ENCODE results near the gene HRH3. TPM values are rescaled to one million over a fixed set of nuclear protein-coding genes. Genes with fewer than 3 reads are reported as not detected.

Gene HRH3
- total RNA-seq, 5 donors from 2014 or later (not counting 1 experiment from before 2014, with no cell fraction given): not detected

DNA sequence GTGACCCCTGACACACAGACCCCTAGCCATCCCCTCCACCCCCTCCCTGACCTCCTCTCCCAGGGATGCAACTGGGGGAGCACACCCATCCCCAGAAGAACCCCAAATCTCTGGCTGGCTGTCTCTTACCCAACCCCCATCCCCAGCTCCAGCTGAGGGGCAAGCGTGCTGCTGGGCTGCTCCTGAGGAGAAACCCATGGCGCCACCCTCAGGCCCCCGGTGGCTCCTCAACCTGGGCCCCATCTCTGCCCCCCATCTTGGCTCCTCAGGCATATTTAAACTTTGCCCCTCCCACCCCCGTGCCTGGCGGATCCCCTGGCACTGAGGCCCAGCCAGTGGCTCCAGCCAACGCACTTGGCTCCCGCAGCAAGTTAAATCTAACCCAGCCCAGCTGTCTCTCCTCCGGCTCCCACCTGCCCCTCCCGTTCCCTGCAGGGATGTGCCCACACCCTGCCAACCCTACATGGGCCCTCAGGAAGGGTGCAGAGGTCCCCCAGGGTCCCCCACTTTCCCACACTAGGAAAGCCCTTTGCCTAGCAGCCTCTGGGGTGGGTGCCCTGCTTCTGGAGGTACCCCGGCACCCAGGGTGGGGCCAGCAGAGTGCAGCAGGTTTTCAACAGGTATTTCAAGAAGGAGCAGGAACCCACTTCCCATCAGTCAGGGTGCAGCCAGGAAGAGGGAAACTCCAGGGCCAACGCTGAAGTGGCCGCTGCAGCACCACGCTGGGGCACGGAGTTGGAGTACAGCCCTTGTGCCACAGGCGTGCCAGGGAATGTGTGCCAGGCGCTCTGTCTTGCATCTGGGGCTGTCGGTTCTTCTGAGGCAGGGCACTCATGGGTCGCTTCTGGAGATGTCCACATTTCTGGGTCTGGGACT lies 12.9 kb upstream of the HRH3 start:
- Histone ChIP-seq H3K27ac (ENCODE audit: low read length) (no peak overlapping the region), H3K4me1 (ENCODE audit: control insufficient read depth in 1 of 2, extremely low read depth in 1 of 2, insufficient read depth in 2 of 2, low read length in 2 of 2) (peaks cover 2 to 8% of the 10 kb centered on the region in 2 experiments), H3K27me3 (replicated peaks in 1 of 2; ENCODE audit: control insufficient read depth in 2 of 2, extremely low read depth in 1 of 2, insufficient read depth in 2 of 2, low read length in 1 of 2) (peaks cover 0 to 67% of the 10 kb centered on the region in 2 experiments), H3K9me3 (no peaks in the 10 kb centered on the region), H3K36me3 (ENCODE audit: control insufficient read depth in 2 of 2, extremely low read depth in 1 of 2, insufficient read depth in 1 of 2, low read length in 1 of 2) (no peaks in the 10 kb centered on the region), H3K4me3 (ENCODE audit: control insufficient read depth in 1 of 2, extremely low read depth in 1 of 2, low read length in 1 of 2) (no peak overlapping the region)
- ATAC-seq (replicated peaks in 1 of 4) (no peak), DNase-seq (no peak)
- Mint-ChIP-seq H3K9me3 (no peaks in the 10 kb centered on the region), H3K4me3 (no peak overlapping the region), H3K36me3 (no peaks in the 10 kb centered on the region), H3K27me3 (peaks cover 3 to 7% of the 10 kb centered on the region in 2 donors), H3K27ac (no peak overlapping the region), H3K4me1 (peaks cover 5 to 6% (median 5%) of the 10 kb centered on the region in 3 donors)
- POLR2A ChIA-PET: no interaction called here
- WGBS (ENCODE audit: insufficient coverage): 84% methylated on average over 17 of the region's 18 CpGs
- CTCF ChIA-PET: no interaction called here

DNA sequence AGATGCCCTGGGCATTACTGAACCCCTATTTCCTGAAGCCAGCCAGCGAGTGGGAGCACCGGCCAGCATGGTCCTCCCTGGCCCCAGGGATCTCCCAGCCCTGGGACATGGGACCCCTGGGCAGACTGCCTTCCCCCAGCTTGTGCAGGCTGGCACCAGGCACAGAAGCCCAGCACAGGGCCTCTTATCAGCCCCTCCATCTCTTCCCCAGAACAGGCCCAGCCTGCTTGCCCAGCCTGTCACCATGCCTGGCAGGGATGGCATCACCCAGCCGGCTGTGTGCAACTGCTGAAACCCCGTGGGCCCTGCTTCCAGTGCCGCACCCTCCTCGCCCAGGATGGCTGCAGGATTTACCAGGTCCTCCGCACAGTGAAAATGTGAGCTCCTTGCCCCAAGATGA lies 12.1 kb upstream of the HRH3 start:
- ChIA-PET POLR2A (no interaction called here), CTCF (no interaction called here)
- peaks cover 0 to 75% of the 10 kb centered on the region in 2 experiments for H3K27me3 ChIP-seq (replicated peaks in 1 of 2; ENCODE audit: control insufficient read depth in 2 of 2, extremely low read depth in 1 of 2, insufficient read depth in 2 of 2, low read length in 1 of 2)
- no peak overlapping the region for H3K27ac ChIP-seq (ENCODE audit: low read length)
- 84% methylated on average over 7 of the region's 7 CpGs for WGBS (ENCODE audit: insufficient coverage)
- H3K4me3 Mint-ChIP-seq: no peak overlapping the region
- peaks cover 3 to 7% of the 10 kb centered on the region in 2 donors for H3K27me3 Mint-ChIP-seq
- H3K27ac Mint-ChIP-seq: no peak overlapping the region
- H3K9me3 ChIP-seq: no peaks in the 10 kb centered on the region
- H3K9me3 Mint-ChIP-seq: no peaks in the 10 kb centered on the region
- no peaks in the 10 kb centered on the region for H3K36me3 ChIP-seq (ENCODE audit: control insufficient read depth in 2 of 2, extremely low read depth in 1 of 2, insufficient read depth in 1 of 2, low read length in 1 of 2)
- no peak for ATAC-seq (replicated peaks in 1 of 4)
- no peak overlapping the region for H3K4me3 ChIP-seq (ENCODE audit: control insufficient read depth in 1 of 2, extremely low read depth in 1 of 2, low read length in 1 of 2)
- H3K36me3 Mint-ChIP-seq: no peaks in the 10 kb centered on the region
- H3K4me1 Mint-ChIP-seq: no peaks in the 10 kb centered on the region
- H3K4me1 ChIP-seq (ENCODE audit: control insufficient read depth in 1 of 2, extremely low read depth in 1 of 2, insufficient read depth in 2 of 2, low read length in 2 of 2): peaks cover 0 to under 1% of the 10 kb centered on the region in 2 experiments
- DNase-seq: no peak

DNA sequence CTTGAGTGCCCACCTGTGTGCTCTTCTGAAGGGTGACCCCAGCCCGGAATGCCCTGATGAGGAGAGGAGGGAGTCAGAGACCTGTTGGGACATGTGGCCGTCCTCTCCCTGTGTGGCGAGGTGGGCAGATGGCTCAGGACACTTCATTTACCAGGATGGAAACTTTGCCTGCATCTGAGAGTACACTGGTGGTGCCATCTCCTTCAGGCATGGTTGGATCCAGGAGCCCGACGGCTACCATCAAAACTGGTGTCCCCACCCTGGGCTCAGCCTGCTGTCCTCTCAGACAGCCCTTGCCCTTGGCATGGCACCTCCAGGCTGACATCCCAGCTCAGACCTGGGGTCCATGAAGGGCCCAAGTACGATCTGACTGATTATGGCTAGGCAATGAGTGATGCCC lies 11.2 kb upstream of the HRH3 start:
- DNase-seq: no peak
- POLR2A ChIA-PET: no interaction called here
- ATAC-seq (replicated peaks in 1 of 4): no peak

DNA sequence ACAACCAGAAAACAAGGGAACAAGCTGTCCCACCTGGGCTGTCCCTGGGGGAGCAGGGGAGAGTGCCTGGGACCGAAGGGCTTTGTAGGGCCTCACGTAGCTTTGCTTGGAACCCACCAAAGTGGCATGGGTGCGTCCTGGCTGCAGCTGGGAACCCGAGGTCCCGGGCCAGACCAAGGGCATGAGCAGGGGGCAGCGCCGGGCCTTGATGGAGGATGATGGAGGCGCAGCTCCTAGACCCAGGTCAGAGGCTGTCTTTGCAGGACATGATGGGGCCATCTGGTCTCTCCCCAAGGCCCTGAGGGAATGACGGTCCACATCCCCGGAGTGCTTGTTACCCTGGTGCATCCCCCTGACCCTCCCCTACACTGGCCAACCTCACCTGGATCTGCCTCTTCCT lies 10.6 kb upstream of the HRH3 start:
- POLR2A ChIA-PET: no interaction called here
- Histone ChIP-seq H3K4me3 (ENCODE audit: control insufficient read depth in 1 of 2, extremely low read depth in 1 of 2, low read length in 1 of 2) (no peak overlapping the region), H3K27me3 (replicated peaks in 1 of 2; ENCODE audit: control insufficient read depth in 2 of 2, extremely low read depth in 1 of 2, insufficient read depth in 2 of 2, low read length in 1 of 2) (peaks cover 0 to 80% of the 10 kb centered on the region in 2 experiments), H3K27ac (ENCODE audit: low read length) (no peak overlapping the region), H3K9me3 (no peaks in the 10 kb centered on the region), H3K4me1 (ENCODE audit: control insufficient read depth in 1 of 2, extremely low read depth in 1 of 2, insufficient read depth in 2 of 2, low read length in 2 of 2) (no peaks in the 10 kb centered on the region), H3K36me3 (ENCODE audit: control insufficient read depth in 2 of 2, extremely low read depth in 1 of 2, insufficient read depth in 1 of 2, low read length in 1 of 2) (no peaks in the 10 kb centered on the region)
- H3K36me3 Mint-ChIP-seq: no peaks in the 10 kb centered on the region
- ATAC-seq (replicated peaks in 1 of 4): no peak
- 90% methylated on average over 8 of the region's 10 CpGs for WGBS (ENCODE audit: insufficient coverage)
- DNase-seq: no peak
- no peaks in the 10 kb centered on the region for H3K9me3 Mint-ChIP-seq
- no peak overlapping the region for H3K4me3 Mint-ChIP-seq
- no peaks in the 10 kb centered on the region for H3K4me1 Mint-ChIP-seq
- H3K27ac Mint-ChIP-seq: no peak overlapping the region
- CTCF ChIA-PET: no interaction called here
- H3K27me3 Mint-ChIP-seq: peaks cover 7 to 20% of the 10 kb centered on the region in 2 donors

More for the DNA sequence above, 11.2 kb upstream of the HRH3 start:
- Histone ChIP-seq H3K9me3 (no peaks in the 10 kb centered on the region), H3K4me1 (ENCODE audit: control insufficient read depth in 1 of 2, extremely low read depth in 1 of 2, insufficient read depth in 2 of 2, low read length in 2 of 2) (no peaks in the 10 kb centered on the region), H3K4me3 (ENCODE audit: control insufficient read depth in 1 of 2, extremely low read depth in 1 of 2, low read length in 1 of 2) (no peak overlapping the region), H3K27ac (ENCODE audit: low read length) (no peak overlapping the region), H3K36me3 (ENCODE audit: control insufficient read depth in 2 of 2, extremely low read depth in 1 of 2, insufficient read depth in 1 of 2, low read length in 1 of 2) (no peaks in the 10 kb centered on the region), H3K27me3 (replicated peaks in 1 of 2; ENCODE audit: control insufficient read depth in 2 of 2, extremely low read depth in 1 of 2, insufficient read depth in 2 of 2, low read length in 1 of 2) (peaks cover 0 to 79% of the 10 kb centered on the region in 2 experiments)
- Mint-ChIP-seq H3K9me3 (no peaks in the 10 kb centered on the region), H3K4me1 (no peaks in the 10 kb centered on the region), H3K4me3 (no peak overlapping the region), H3K27ac (no peak overlapping the region), H3K27me3 (peaks cover 7 to 16% of the 10 kb centered on the region in 2 donors), H3K36me3 (no peaks in the 10 kb centered on the region)
- CTCF ChIA-PET: no interaction called here
- WGBS (ENCODE audit: insufficient coverage): 72% methylated on average over 6 of the region's 6 CpGs

DNA sequence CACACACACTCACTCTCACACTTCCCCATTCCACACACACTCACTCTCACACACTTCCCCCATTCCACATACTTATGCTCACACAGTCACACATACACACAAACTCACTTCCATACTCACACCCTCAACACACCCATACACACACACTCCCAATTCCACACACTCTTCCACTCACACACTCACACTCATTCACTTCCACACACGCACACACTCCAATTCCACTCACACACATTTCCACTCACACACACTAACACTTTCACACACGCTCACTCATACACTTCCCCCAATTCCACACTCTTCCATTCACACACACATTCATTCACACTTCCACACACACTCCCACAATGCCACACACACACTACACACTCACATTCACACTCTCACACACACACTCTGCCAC lies 10.2 kb upstream of the HRH3 start:
- no peaks in the 10 kb centered on the region for H3K9me3 ChIP-seq
- H3K36me3 ChIP-seq (ENCODE audit: control insufficient read depth in 2 of 2, extremely low read depth in 1 of 2, insufficient read depth in 1 of 2, low read length in 1 of 2): no peaks in the 10 kb centered on the region
- ATAC-seq (replicated peaks in 1 of 4) (no peak), DNase-seq (no peak)
- no peak overlapping the region for H3K27ac Mint-ChIP-seq
- H3K27me3 Mint-ChIP-seq: peaks cover 11 to 24% of the 10 kb centered on the region in 2 donors
- CTCF ChIA-PET: no interaction called here
- H3K4me3 ChIP-seq (ENCODE audit: control insufficient read depth in 1 of 2, extremely low read depth in 1 of 2, low read length in 1 of 2): no peak overlapping the region
- 98% methylated on average over 2 of the region's 2 CpGs for WGBS (ENCODE audit: insufficient coverage)
- no peak overlapping the region for H3K4me3 Mint-ChIP-seq
- peaks cover 0 to 80% of the 10 kb centered on the region in 2 experiments for H3K27me3 ChIP-seq (replicated peaks in 1 of 2; ENCODE audit: control insufficient read depth in 2 of 2, extremely low read depth in 1 of 2, insufficient read depth in 2 of 2, low read length in 1 of 2)
- POLR2A ChIA-PET: no interaction called here
- no peak overlapping the region for H3K27ac ChIP-seq (ENCODE audit: low read length)
- H3K9me3 Mint-ChIP-seq: no peaks in the 10 kb centered on the region
- H3K4me1 Mint-ChIP-seq: no peaks in the 10 kb centered on the region
- no peaks in the 10 kb centered on the region for H3K4me1 ChIP-seq (ENCODE audit: control insufficient read depth in 1 of 2, extremely low read depth in 1 of 2, insufficient read depth in 2 of 2, low read length in 2 of 2)
- H3K36me3 Mint-ChIP-seq: no peaks in the 10 kb centered on the region

DNA sequence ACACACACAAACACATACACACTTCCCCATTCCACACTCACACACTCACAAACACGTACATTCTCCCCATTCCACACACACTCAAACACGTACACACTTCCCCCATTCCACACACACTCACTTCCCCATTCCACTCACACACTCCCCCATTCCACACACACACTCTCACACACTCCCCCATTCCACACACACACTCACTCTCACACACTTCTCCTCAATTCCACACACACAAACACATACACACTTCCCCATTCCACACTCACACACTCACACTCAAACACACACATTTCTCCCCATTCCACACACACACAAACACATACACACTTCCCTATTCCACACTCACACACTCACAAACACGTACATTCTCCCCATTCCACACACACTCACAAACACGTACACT lies 9.6 kb upstream of the HRH3 start:
- Mint-ChIP-seq H3K27ac (no peak overlapping the region), H3K4me3 (no peak overlapping the region), H3K9me3 (no peaks in the 10 kb centered on the region), H3K36me3 (no peaks in the 10 kb centered on the region), H3K4me1 (no peaks in the 10 kb centered on the region), H3K27me3 (peaks cover 16 to 30% of the 10 kb centered on the region in 2 donors)
- no peak for DNase-seq
- no peaks in the 10 kb centered on the region for H3K9me3 ChIP-seq
- 44% methylated on average over 4 of the region's 4 CpGs for WGBS (ENCODE audit: insufficient coverage)
- ATAC-seq (replicated peaks in 1 of 4): no peak
- H3K27ac ChIP-seq (ENCODE audit: low read length): no peak overlapping the region
- ChIA-PET CTCF (no interaction called here), POLR2A (no interaction called here)
- H3K27me3 ChIP-seq (replicated peaks in 1 of 2; ENCODE audit: control insufficient read depth in 2 of 2, extremely low read depth in 1 of 2, insufficient read depth in 2 of 2, low read length in 1 of 2): peaks cover 0 to 82% of the 10 kb centered on the region in 2 experiments
- no peak overlapping the region for H3K4me3 ChIP-seq (ENCODE audit: control insufficient read depth in 1 of 2, extremely low read depth in 1 of 2, low read length in 1 of 2)
- H3K4me1 ChIP-seq (ENCODE audit: control insufficient read depth in 1 of 2, extremely low read depth in 1 of 2, insufficient read depth in 2 of 2, low read length in 2 of 2): no peaks in the 10 kb centered on the region
- no peaks in the 10 kb centered on the region for H3K36me3 ChIP-seq (ENCODE audit: control insufficient read depth in 2 of 2, extremely low read depth in 1 of 2, insufficient read depth in 1 of 2, low read length in 1 of 2)
